Loucy (cell line): ENCODE results near the gene AKAP11.

Source experiments
- H2AFZ ChIP-seq: fragments of 200-600 bp; sonication (generic); 2 replicates; pipeline ENCODE4 v1.6.0; 2016; ENCODE audit warnings: antibody characterized with exemption, mild to moderate bottlenecking, low read length, moderate library complexity
- H3F3A ChIP-seq: fragments of 200-600 bp; 2 replicates; pipeline ENCODE4 v1.6.0; 2016; ENCODE audit warnings: antibody characterized with exemption, low read depth, mild to moderate bottlenecking
- H3K27me3 ChIP-seq: fragments of 200-600 bp; sonication (generic); 2 replicates; pipeline ENCODE4 v1.6.1; 2014; ENCODE audit warnings: low read length, mild to moderate bottlenecking; ENCODE audit not compliant: insufficient read depth, poor library complexity, severe bottlenecking
- H3K36me3 ChIP-seq: fragments of 200-600 bp; sonication (generic); 2 replicates; pipeline ENCODE4 v1.6.1; 2016; ENCODE audit warnings: low read length; ENCODE audit not compliant: insufficient read depth
- H3K4me1 ChIP-seq: fragments of 200-600 bp; sonication (generic); 2 replicates; pipeline ENCODE4 v1.5.1; 2014; ENCODE audit warnings: low read length, mild to moderate bottlenecking; ENCODE audit not compliant: insufficient read depth, poor library complexity, severe bottlenecking
- H3K4me2 ChIP-seq: fragments of 200-600 bp; sonication (generic); 2 replicates; pipeline ENCODE4 v1.6.0; 2014; ENCODE audit warnings: antibody characterized with exemption, low read length, low read depth, mild to moderate bottlenecking; ENCODE audit not compliant: poor library complexity, severe bottlenecking
- H3K4me3 ChIP-seq: fragments of 200-600 bp; sonication (generic); 2 replicates; pipeline ENCODE4 v1.5.1; 2014; ENCODE audit warnings: low read length, mild to moderate bottlenecking, mixed read lengths; ENCODE audit not compliant: poor library complexity, severe bottlenecking
- H3K79me2 ChIP-seq: fragments of 200-600 bp; sonication (generic); 2 replicates; pipeline ENCODE4 v1.6.1; 2014; ENCODE audit warnings: low read length; ENCODE audit not compliant: insufficient read depth
- H3K9ac ChIP-seq: fragments of 200-600 bp; sonication (generic); 2 replicates; pipeline ENCODE4 v1.6.0; 2014; ENCODE audit warnings: mild to moderate bottlenecking, low read depth, low read length, moderate library complexity; ENCODE audit not compliant: poor library complexity, severe bottlenecking
- H3K9me2 ChIP-seq: fragments of 200-600 bp; sonication (generic); replicated peaks from 2 replicates; pipeline ENCODE4 v1.6.1; 2016; ENCODE audit warnings: low read depth, low read length, mixed read lengths
- H3K9me3 ChIP-seq: fragments of 200-600 bp; sonication (generic); 2 replicates; pipeline ENCODE4 v1.6.1; 2014; ENCODE audit warnings: mild to moderate bottlenecking, antibody characterized with exemption, low read length, low read depth; ENCODE audit not compliant: insufficient read depth
- H4K20me1 ChIP-seq: fragments of 200-600 bp; sonication (generic); 2 replicates; pipeline ENCODE4 v1.6.0; 2014; ENCODE audit warnings: antibody characterized with exemption, low read length, mild to moderate bottlenecking; ENCODE audit not compliant: insufficient read depth, poor library complexity, severe bottlenecking
- EZH2phosphoT487 ChIP-seq: fragments of 200-600 bp; IDR thresholded peaks from 2 replicates; pipeline ENCODE4 v1.6.1; 2018; ENCODE audit warnings: antibody characterized with exemption, mild to moderate bottlenecking, moderate library complexity, borderline replicate concordance
- TF ChIP-seq, protein P1 (sequence below): fragments of 200-600 bp; sonication (generic); conservative IDR thresholded peaks from 2 replicates; pipeline ENCODE4 v1.5.1; 2014; ENCODE audit warnings: mild to moderate bottlenecking, antibody characterized with exemption, low read length

The AKAP11 gene

GRCh38 chr13:42312817-42313431 is 41.0 kb downstream of the AKAP11 start:
- H3K4me2 ChIP-seq: no peak overlapping the region
- no peaks in the 10 kb centered on the region for H3K9me3 ChIP-seq
- no peak overlapping the region for H3K9ac ChIP-seq
- peaks cover 39% of the 10 kb centered on the region for H3K36me3 ChIP-seq
- no peaks in the 10 kb centered on the region for H3K27me3 ChIP-seq
- H2AFZ ChIP-seq: no peak overlapping the region
- no peaks in the 10 kb centered on the region for H3K9me2 ChIP-seq
- no peaks in the 10 kb centered on the region for H3K4me1 ChIP-seq
- H3K79me2 ChIP-seq: no peaks in the 10 kb centered on the region
- H3K4me3 ChIP-seq: no peak overlapping the region
- no peaks in the 10 kb centered on the region for H4K20me1 ChIP-seq
- TF ChIP-seq, protein P1, sequence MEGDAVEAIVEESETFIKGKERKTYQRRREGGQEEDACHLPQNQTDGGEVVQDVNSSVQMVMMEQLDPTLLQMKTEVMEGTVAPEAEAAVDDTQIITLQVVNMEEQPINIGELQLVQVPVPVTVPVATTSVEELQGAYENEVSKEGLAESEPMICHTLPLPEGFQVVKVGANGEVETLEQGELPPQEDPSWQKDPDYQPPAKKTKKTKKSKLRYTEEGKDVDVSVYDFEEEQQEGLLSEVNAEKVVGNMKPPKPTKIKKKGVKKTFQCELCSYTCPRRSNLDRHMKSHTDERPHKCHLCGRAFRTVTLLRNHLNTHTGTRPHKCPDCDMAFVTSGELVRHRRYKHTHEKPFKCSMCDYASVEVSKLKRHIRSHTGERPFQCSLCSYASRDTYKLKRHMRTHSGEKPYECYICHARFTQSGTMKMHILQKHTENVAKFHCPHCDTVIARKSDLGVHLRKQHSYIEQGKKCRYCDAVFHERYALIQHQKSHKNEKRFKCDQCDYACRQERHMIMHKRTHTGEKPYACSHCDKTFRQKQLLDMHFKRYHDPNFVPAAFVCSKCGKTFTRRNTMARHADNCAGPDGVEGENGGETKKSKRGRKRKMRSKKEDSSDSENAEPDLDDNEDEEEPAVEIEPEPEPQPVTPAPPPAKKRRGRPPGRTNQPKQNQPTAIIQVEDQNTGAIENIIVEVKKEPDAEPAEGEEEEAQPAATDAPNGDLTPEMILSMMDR: no peak
- TF ChIP-seq EZH2phosphoT487: no peak
- H3F3A ChIP-seq: no peaks in the 10 kb centered on the region

- TF ChIP-seq, protein P1: no peak
- TF ChIP-seq EZH2phosphoT487: no peak
- Histone ChIP-seq H3K79me2 (no peaks in the 10 kb centered on the region), H3K4me3 (no peak overlapping the region), H2AFZ (no peak overlapping the region), H3K9me2 (no peaks in the 10 kb centered on the region), H3F3A (no peaks in the 10 kb centered on the region), H3K4me2 (no peak overlapping the region), H3K9me3 (no peaks in the 10 kb centered on the region), H3K36me3 (peaks cover 28% of the 10 kb centered on the region; the same call in 1 of the 2 replicates), H4K20me1 (no peaks in the 10 kb centered on the region), H3K27me3 (no peaks in the 10 kb centered on the region), H3K4me1 (no peaks in the 10 kb centered on the region), H3K9ac (no peak overlapping the region)
These were observed 46.6 kb downstream of the AKAP11 start for GRCh38 chr13:42318570-42318969.

DNA sequence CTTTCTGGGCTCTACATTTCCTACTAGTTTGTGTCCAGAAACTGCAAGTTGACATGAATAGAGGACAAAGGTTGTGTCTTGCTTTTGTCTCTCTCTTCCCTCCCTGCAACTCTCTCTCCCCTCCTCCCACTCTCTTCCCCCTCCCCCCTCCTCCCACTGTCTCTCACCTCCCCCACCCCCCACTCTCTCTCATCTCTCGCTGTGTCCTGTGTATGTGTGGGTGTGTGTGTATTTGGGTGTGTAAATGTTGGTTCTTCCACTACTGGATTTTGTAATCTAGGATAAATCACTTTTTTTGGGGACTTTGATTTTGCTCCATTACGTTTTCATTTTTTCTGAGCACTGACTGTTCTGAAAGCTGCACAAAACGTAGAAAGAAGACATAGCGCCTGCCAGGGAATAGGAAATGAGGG is 48.4 kb downstream of the AKAP11 start:
- TF ChIP-seq, protein P1: no peak
- no peak for TF ChIP-seq EZH2phosphoT487

More for the DNA sequence above, 48.4 kb downstream of the AKAP11 start:
- Histone ChIP-seq H4K20me1 (no peaks in the 10 kb centered on the region), H3K4me2 (no peak overlapping the region), H3K9me2 (no peaks in the 10 kb centered on the region), H3F3A (no peaks in the 10 kb centered on the region), H2AFZ (no peak overlapping the region), H3K27me3 (no peaks in the 10 kb centered on the region), H3K36me3 (peaks cover 20% of the 10 kb centered on the region; the same call in 1 of the 2 replicates), H3K4me1 (no peaks in the 10 kb centered on the region), H3K79me2 (no peaks in the 10 kb centered on the region), H3K4me3 (no peak overlapping the region), H3K9ac (no peak overlapping the region), H3K9me3 (no peaks in the 10 kb centered on the region)
